GM21447 (cell line): ENCODE results near the gene FGF6.

Source experiments
- ATAC-seq: cut with Tn5 transposase; IDR thresholded peaks from one replicate; pipeline ENCODE4 v1.9.1; 2021; ENCODE audit not compliant: unreplicated experiment

FGF6 gene

GRCh38 chr12:4448371-4448940 is 2.8 kb upstream of the FGF6 start:
- no peak for ATAC-seq

GRCh38 chr12:4447151-4447550 is 1.5 kb upstream of the FGF6 start:
- ATAC-seq: no peak

GRCh38 chr12:4446335-4446734 is 720 bp upstream of the FGF6 start:
- no peak for ATAC-seq

DNA sequence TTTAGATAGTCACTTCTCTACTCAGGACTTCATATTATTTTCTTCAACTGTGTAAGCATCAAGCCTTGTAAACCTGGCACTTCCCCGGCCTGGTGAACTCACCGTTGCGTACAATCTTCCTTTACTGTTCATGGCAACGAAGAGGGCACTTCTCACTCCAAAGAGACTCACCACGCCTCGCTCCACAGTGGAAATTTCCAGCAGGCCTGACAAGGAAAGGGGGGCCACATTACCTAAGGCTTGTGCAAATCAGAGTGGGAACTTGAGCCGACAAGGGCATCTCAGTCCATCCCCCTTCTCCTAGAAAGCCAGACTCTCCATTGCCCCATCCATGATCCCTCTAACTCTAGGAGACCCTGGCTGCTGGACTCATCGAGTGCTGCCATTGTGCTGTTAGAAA is 1.6 kb downstream of the FGF6 start:
- ATAC-seq: no peak

DNA sequence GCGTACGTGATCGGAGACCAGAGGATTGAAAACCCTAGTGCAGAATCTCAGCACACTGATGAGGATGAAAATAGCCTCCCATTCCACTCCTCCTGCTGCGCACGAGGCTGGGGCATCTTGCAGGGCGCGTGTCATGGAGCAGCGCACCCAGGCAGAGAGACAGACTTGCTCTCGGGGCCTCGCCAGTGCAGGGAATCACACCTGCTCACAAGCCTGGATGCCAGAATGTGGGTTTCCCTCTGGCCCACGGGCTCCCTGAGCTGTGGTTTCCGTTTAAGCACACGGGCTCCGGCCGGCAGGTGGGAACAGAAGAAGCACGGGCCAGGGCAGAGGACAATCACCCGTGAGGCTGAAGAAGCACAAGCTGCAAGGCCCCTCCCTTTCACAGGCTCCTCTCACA is 2.0 kb downstream of the FGF6 start:
- no peak for ATAC-seq

DNA sequence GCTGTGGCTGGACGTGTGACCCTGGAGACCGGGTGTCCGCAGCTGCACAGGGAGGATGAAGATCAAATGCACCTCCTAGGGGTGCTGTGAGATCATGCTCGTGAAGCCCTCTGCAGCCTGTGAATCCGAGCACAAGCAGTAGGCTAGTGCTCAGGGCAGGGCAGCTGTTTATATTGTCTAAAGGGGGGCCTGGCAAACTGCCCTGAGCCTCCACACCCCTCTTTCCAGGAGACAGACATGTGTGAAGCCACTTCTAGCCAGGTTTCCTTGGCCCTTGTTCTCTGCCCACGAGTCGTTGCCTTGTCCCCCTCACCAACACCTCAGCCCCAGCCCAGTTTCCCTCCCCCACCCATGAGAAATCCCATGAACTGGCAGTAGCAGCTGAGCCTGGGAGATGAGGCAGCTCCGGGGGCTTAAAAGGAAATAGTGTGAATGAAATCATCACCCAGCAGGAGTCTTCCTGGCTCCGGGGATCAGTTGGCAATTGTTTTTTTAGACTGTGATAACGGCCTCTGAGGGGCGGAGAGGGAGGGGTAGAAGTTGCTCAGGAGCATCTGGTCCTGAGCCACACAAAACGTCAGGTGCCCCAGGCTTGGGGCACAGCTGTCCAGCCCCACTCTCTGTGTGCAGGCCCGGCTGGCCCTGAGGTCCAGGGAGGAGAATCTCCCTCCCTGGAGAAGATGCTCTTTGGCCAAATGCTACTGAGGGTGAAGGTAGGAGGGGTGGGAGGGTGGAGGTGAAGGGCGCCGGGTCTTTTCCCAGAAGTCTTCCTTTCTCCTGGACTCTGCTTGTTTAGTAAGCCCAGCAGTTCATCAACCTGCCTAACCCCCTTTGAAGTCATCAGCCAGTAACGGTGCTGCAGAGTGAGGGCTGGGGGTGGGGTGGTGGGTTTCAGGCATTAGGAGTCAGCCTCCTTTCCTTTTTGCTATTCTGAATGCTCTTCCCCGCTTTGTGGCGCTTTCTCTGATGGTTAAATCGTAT is 4.0 kb downstream of the FGF6 start:
- ATAC-seq: no peak

DNA sequence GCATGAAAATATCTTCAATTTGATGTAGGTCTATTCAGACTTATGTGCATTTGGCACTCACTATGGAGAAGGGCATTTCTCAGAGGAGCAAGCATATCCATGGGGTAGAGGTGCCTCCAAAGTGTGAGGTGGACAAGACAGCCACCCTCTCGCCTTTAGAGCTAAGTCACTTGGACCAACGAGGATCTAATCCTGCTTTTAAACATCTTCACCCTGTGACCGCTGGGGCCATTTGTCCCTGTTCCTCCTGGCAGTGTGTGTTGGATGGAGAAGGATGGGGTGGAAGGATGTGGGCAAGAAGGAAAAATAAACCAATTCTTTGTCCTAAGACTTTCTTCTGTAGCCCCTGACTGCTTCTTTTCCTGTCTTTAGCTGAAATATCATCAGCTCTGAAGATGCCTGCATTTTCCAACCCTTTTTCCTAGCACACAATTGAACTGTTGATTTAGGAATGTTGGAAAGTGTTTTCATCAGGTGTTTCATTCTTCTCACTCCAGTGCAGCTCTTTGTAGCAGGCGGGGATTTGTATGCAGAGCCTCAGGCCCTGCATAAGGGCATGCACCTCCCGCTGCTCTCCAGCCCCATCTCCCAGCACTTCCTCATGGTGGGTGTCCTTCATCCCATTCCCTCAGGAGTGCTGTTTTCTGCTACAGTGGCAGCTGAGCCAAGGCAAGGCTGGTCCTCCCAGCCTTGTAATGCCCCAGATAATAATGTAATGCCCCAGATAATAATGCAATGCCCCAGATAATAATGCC is 5.3 kb downstream of the FGF6 start:
- ATAC-seq: no peak

DNA sequence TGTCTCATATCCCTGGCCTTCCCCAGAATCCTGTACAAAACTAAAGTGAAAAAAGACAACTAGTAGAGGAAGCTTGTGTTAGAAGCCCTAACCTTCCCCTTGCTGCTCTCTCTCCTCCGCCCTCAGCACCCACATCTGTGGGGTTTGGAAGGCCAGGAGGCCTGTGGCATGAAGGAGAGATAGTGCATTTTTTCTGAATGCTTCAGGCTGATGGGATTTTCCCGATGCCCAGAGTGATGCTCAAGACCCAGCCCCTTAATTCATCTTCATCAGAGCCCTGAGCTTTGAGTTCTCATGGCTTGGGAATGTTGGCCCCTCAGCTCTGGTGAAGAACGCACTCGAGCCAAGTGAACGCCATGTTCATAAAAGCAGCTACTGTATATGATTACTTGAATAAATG is 5.9 kb downstream of the FGF6 start:
- ATAC-seq: no peak

- ATAC-seq: no peak
Observed at GRCh38 chr12:4438834-4439596, 6.6 kb downstream of the FGF6 start.

DNA sequence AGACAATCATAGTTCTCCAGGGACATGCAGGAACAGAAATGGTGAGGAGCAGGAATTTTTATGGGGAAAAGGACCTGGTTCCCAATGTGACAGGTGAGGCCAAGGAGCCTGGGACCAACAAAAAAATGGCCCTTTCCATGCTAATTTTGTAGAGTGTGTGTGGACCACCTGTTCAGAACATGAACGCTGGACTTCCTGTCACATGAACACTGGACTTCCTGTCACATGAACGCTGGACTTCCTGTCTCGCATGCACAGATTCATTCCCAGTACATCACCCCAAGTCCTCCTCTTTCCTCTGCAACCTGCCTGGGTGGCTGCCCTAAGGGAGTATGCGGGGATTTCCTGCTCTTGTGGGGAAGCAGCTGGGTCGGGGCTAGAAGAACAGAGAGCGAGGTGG is 10.1 kb downstream of the FGF6 start:
- ATAC-seq: no peak

DNA sequence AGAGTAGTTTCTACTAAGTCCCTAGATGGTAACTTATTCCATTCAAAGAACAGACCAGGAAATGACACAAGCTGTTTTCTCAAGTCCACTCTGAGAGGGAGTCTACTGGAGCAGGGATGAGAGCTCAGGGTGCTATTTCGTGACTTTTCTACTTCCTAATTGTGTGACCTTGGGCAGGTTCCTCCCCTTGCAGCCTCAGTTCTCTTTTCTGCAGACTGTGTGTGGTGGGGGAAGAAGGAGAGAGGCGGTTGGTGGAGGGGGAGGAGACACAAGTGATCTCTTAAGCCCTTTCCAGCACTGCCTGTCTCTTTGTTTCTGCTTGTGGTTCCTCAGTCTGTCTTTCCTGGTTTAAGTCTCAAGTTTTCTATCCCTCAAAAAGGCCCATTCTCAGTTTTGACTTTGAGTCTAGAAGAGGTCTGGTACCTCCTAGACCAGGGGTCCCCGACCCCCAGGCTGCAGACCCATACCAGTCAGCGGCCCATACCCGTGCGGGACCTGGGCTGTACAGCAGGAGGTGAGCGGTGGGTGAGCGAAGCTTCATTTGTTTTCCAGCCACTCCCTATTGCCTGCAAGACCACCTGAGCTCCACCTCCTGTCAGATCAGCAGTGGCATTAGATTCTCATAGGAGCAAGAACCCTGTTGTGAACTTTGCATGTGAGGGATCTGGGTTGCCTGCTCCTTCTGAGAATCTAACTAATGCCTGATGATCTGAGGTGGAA is 10.7 kb downstream of the FGF6 start:
- no peak for ATAC-seq

- ATAC-seq: no peak
Observed at GRCh38 chr12:4434301-4434700, 11.3 kb downstream of the FGF6 start.

DNA sequence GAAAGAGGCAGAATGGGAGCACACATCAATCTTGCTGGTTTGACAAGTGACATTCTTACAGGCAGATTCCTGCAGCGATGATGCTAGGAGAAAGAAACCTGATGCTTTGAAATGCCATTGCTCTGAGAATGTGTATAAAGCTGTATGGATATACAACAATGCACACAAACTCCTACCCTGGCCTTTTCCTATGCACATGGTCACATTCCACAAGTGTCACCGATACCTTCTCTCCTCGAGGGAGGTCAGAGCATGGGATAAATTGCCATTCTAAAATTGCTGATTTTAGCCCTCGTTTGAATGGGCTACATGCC is 11.9 kb downstream of the FGF6 start:
- ATAC-seq: no peak

- ATAC-seq: no peak
Observed at GRCh38 chr12:4432878-4433744, 12.5 kb downstream of the FGF6 start.

GRCh38 chr12:4431866-4432265 is 13.7 kb downstream of the FGF6 start:
- ATAC-seq: no peak

DNA sequence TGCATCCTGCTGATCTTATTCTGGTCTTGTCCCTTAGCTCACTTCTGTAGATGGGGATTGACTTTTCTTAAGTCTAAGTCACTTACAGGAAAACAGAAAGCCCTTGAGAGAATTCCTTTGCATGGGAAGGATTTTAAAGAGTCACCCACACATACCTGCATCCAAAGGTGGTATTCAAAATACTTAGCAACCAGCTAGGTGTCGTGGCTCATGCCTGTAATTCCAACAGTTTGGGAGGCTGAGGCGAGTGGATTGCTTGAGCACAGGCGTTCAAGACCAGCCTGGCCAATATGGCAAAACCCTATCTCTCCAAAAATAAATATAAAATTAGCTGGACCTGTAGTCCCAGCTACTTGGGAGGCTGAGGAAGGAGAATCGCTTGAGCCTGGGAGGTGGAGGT is 14.2 kb downstream of the FGF6 start:
- no peak for ATAC-seq

- no peak for ATAC-seq
Observed at GRCh38 chr12:4424422-4424821, 21.2 kb downstream of the FGF6 start.

GRCh38 chr12:4423528-4424195 is 22.0 kb downstream of the FGF6 start:
- no peak for ATAC-seq

GRCh38 chr12:4422985-4423384 is 22.6 kb downstream of the FGF6 start:
- no peak for ATAC-seq
